Measurements from ENCODE around the gene SIGLEC7. TPM values are rescaled to one million over a fixed set of nuclear protein-coding genes. Genes with fewer than 3 reads are reported as not detected.

The SIGLEC7 gene
- polyA plus RNA-seq, 1 of the 3 experiments (the other 2 are of a cell fraction), result not detected

- no peak for DNase-seq
- Histone ChIP-seq H3K4me2 (no peak overlapping the region), H3K9me3 (no peaks in the 10 kb centered on the region), H3K79me2 (ENCODE audit: insufficient read depth) (no peaks in the 10 kb centered on the region), H3K27me3 (ENCODE audit: insufficient read depth) (peaks cover 67% of the 10 kb centered on the region), H4K20me1 (ENCODE audit: insufficient read depth) (no peaks in the 10 kb centered on the region), H3K4me1 (ENCODE audit: control insufficient read depth in 1 of 2, insufficient read depth in 2 of 2, low read depth in 1 of 2, low read length in 1 of 2) (no peaks in the 10 kb centered on the region), H3K9me2 (no peaks in the 10 kb centered on the region), H3K4me3 (ENCODE audit: low read depth in 2 of 2, low read length in 1 of 2) (no peak overlapping the region), H3K27ac (ENCODE audit: low read depth in 2 of 2, low read length in 1 of 2) (no peak overlapping the region), H3F3A (replicated peaks; ENCODE audit: insufficient read depth) (no peaks in the 10 kb centered on the region), H3K36me3 (replicated peaks in 1 of 2; ENCODE audit: control insufficient read depth in 1 of 2, insufficient read depth in 2 of 2, low read length in 1 of 2) (no peaks in the 10 kb centered on the region), H2AFZ (ENCODE audit: low read depth) (no peak overlapping the region), H3K9ac (no peak overlapping the region)
- WGBS (ENCODE audit: low lambda C conversion rate), result 24% methylated on average over 6 of the region's 9 CpGs
- TF ChIP-seq FOXM1 (IDR thresholded peaks at IDR 0.05; ENCODE audit: low read depth), result no peak
- no peak for TF ChIP-seq IRF3 (IDR thresholded peaks at IDR 0.05; ENCODE audit: low read depth, low read length)
- TF ChIP-seq GABPA (IDR thresholded peaks at IDR 0.05; ENCODE audit: low read depth), result no peak
- no peak for TF ChIP-seq MXI1 (IDR thresholded peaks at IDR 0.05; ENCODE audit: low read depth, low read length)
- no peak for TF ChIP-seq CTCF (IDR thresholded peaks at IDR 0.05)
- TF ChIP-seq GATA2 (CRISPR knock-in tag; IDR thresholded peaks at IDR 0.05), result no peak
- no peak for TF ChIP-seq MAX (IDR thresholded peaks at IDR 0.05; ENCODE audit: low read depth)
- no peak for TF ChIP-seq YY1 (IDR thresholded peaks at IDR 0.05; ENCODE audit: low read depth)
- TF ChIP-seq CHD2 (IDR thresholded peaks at IDR 0.05; ENCODE audit: low read length, partially characterized antibody), result no peak
- no peak for TF ChIP-seq ELF1 (IDR thresholded peaks at IDR 0.05)
- no peak for TF ChIP-seq RXRA (IDR thresholded peaks at IDR 0.05; ENCODE audit: borderline replicate concordance, low read depth)
- TF ChIP-seq RFX5 (IDR thresholded peaks at IDR 0.05; ENCODE audit: low read length), result no peak
- no peak for TF ChIP-seq USF1 (IDR thresholded peaks at IDR 0.05; ENCODE audit: borderline replicate concordance, low read depth)
- TF ChIP-seq ZBTB33 (IDR thresholded peaks at IDR 0.05; ENCODE audit: borderline replicate concordance, low read depth), result no peak
- no peak for TF ChIP-seq FOSL2 (IDR thresholded peaks at IDR 0.05; ENCODE audit: borderline replicate concordance, low read depth)
- TF ChIP-seq SIN3A (IDR thresholded peaks at IDR 0.05; ENCODE audit: borderline replicate concordance, low read depth, low read length), result no peak
- CTCF ChIA-PET, result no interaction called here
- POLR2A ChIA-PET, result no interaction called here
Observed at GRCh38 chr19:51124216-51124615, 17.9 kb upstream of the SIGLEC7 start.

Data from SK-N-SH (cell line).